K562 (cell line): Measurements from ENCODE around the gene ASPHD1. TPM values are rescaled to one million over a fixed set of nuclear protein-coding genes. Genes with fewer than 3 reads are reported as not detected.

Source experiments
- FOXA3 ChIP-seq, 2 experiments: fragments of 450-650 bp in 1 of 2; sonication (generic) in 1 of 2; formaldehyde crosslinking; IDR thresholded peaks in 1 of 2; conservative IDR thresholded peaks in 1 of 2; 2 replicates each; pipeline versions ENCODE4 v1.4.0 to v1.8.0; 2020 to 2022; ENCODE audit warnings: mild to moderate bottlenecking in 2 of 2, missing genetic modification reagents in 1 of 2
- KAT7 ChIP-seq: sonication (generic); formaldehyde crosslinking; IDR thresholded peaks from 2 replicates; pipeline ENCODE4 v1.8.0; 2022; ENCODE audit warnings: missing genetic modification reagents, mild to moderate bottlenecking, borderline replicate concordance
- NFIC ChIP-seq: fragments of 450-650 bp; IDR thresholded peaks from 2 replicates; pipeline ENCODE4 v1.6.1; 2017; ENCODE audit warnings: mild to moderate bottlenecking, inconsistent platforms
- NFRKB ChIP-seq: fragments of 450-650 bp; IDR thresholded peaks from 2 replicates; pipeline ENCODE4 v1.6.1; 2016; ENCODE audit warnings: low read depth
- polyA plus RNA-seq, 8 experiments: library from polyadenylated mRNA; depleted of rRNA in 4 of 8; stranded (reverse) in 5 of 8; unstranded in 3 of 8; fragments of >200 nt; fragmentation: Nextera tagmentation in 2 of 8; fragmentation: Illumina TruSeq in 1 of 8; extraction: Ambion mirVana in 2 of 8; extraction: Trizol in 1 of 8; gene quantifications; 2 replicates each; pipeline versions ENCODE4 v1.2.1 to v1.2.3, GENCODE V29; 2011 to 2014; ENCODE audit warnings: inconsistent platforms in 1 of 8, missing spikeins in 1 of 8
- total RNA-seq, 7 experiments: library from RNA; depleted of rRNA in 6 of 7; stranded (reverse); fragments of >200 nt in 6 of 7; fragmentation: Illumina TruSeq in 2 of 7; extraction: Trizol in 2 of 7; gene quantifications; 2 replicates each; pipeline versions ENCODE4 v1.2.1 to v1.2.3, GENCODE V29; 2011 to 2021; ENCODE audit warnings: low replicate concordance in 1 of 7
- TF ChIP-seq, protein P1 (sequence below): fragments of 450-650 bp; IDR thresholded peaks from 2 replicates; pipeline ENCODE4 v1.6.1; 2016; ENCODE audit warnings: mild to moderate bottlenecking, moderate library complexity

The ASPHD1 gene
- total and polyA plus RNA-seq, 9 of the 15 experiments (the other 6 are each of a cell fraction or from before 2014, with no cell fraction given) = 0.03 to 0.70 (median 0.24) TPM; not detected in 5

DNA sequence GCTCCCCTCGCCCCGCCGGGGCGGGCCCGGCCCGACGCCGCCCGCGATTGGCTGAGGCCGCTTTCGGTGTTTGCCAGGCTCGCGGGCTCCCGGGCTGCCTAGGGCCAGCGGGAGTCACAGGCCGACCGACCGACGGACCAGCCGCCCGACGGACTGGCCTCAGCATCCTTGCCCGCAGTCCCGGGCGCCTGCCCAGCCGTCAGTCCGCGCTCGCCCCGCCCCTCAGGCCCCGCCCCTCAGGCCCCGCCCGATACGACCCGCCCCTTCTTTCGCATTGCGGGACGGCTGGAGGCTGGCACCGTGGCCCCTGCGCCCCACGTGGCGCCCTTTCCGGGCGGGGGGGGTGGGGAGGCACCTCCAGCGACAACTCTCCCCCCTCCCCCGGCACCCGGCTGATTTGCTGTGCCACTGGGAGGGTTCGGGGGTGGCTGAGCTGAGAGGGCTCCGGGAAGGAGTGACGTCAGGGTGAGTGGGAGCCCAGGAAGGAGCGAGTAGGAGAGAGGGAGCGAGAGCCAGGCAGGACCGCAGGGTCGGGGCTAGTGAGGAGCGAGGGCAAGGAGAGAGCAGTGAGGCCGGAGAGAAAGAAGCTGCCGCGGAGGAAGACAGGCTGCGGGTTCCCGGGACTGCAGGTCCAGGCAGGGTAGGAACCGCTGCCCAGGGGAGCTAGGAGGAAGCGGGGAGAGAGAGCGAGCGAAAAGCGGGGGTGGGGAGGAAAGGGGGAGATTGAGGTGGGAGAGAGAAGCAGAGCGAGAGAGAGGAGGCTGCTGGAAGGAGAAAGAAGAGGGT is at the start of gene ASPHD1 (continued):
- TF ChIP-seq, protein P1, sequence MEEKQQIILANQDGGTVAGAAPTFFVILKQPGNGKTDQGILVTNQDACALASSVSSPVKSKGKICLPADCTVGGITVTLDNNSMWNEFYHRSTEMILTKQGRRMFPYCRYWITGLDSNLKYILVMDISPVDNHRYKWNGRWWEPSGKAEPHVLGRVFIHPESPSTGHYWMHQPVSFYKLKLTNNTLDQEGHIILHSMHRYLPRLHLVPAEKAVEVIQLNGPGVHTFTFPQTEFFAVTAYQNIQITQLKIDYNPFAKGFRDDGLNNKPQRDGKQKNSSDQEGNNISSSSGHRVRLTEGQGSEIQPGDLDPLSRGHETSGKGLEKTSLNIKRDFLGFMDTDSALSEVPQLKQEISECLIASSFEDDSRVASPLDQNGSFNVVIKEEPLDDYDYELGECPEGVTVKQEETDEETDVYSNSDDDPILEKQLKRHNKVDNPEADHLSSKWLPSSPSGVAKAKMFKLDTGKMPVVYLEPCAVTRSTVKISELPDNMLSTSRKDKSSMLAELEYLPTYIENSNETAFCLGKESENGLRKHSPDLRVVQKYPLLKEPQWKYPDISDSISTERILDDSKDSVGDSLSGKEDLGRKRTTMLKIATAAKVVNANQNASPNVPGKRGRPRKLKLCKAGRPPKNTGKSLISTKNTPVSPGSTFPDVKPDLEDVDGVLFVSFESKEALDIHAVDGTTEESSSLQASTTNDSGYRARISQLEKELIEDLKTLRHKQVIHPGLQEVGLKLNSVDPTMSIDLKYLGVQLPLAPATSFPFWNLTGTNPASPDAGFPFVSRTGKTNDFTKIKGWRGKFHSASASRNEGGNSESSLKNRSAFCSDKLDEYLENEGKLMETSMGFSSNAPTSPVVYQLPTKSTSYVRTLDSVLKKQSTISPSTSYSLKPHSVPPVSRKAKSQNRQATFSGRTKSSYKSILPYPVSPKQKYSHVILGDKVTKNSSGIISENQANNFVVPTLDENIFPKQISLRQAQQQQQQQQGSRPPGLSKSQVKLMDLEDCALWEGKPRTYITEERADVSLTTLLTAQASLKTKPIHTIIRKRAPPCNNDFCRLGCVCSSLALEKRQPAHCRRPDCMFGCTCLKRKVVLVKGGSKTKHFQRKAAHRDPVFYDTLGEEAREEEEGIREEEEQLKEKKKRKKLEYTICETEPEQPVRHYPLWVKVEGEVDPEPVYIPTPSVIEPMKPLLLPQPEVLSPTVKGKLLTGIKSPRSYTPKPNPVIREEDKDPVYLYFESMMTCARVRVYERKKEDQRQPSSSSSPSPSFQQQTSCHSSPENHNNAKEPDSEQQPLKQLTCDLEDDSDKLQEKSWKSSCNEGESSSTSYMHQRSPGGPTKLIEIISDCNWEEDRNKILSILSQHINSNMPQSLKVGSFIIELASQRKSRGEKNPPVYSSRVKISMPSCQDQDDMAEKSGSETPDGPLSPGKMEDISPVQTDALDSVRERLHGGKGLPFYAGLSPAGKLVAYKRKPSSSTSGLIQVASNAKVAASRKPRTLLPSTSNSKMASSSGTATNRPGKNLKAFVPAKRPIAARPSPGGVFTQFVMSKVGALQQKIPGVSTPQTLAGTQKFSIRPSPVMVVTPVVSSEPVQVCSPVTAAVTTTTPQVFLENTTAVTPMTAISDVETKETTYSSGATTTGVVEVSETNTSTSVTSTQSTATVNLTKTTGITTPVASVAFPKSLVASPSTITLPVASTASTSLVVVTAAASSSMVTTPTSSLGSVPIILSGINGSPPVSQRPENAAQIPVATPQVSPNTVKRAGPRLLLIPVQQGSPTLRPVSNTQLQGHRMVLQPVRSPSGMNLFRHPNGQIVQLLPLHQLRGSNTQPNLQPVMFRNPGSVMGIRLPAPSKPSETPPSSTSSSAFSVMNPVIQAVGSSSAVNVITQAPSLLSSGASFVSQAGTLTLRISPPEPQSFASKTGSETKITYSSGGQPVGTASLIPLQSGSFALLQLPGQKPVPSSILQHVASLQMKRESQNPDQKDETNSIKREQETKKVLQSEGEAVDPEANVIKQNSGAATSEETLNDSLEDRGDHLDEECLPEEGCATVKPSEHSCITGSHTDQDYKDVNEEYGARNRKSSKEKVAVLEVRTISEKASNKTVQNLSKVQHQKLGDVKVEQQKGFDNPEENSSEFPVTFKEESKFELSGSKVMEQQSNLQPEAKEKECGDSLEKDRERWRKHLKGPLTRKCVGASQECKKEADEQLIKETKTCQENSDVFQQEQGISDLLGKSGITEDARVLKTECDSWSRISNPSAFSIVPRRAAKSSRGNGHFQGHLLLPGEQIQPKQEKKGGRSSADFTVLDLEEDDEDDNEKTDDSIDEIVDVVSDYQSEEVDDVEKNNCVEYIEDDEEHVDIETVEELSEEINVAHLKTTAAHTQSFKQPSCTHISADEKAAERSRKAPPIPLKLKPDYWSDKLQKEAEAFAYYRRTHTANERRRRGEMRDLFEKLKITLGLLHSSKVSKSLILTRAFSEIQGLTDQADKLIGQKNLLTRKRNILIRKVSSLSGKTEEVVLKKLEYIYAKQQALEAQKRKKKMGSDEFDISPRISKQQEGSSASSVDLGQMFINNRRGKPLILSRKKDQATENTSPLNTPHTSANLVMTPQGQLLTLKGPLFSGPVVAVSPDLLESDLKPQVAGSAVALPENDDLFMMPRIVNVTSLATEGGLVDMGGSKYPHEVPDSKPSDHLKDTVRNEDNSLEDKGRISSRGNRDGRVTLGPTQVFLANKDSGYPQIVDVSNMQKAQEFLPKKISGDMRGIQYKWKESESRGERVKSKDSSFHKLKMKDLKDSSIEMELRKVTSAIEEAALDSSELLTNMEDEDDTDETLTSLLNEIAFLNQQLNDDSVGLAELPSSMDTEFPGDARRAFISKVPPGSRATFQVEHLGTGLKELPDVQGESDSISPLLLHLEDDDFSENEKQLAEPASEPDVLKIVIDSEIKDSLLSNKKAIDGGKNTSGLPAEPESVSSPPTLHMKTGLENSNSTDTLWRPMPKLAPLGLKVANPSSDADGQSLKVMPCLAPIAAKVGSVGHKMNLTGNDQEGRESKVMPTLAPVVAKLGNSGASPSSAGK = no peak
- no peak for TF ChIP-seq FOXA3 (CRISPR knock-in tag; conservative IDR thresholded peaks at IDR 0.05 in 1 of 2, IDR thresholded peaks at IDR 0.05 in 1 of 2)
- peak; percentile 24; the same call in 1 of the 2 replicates for TF ChIP-seq NFIC
- no peak for TF ChIP-seq KAT7 (CRISPR knock-in tag)
- TF ChIP-seq NFRKB = no peak
